Measurements from ENCODE around the gene SPATA3.

The SPATA3 gene

DNA sequence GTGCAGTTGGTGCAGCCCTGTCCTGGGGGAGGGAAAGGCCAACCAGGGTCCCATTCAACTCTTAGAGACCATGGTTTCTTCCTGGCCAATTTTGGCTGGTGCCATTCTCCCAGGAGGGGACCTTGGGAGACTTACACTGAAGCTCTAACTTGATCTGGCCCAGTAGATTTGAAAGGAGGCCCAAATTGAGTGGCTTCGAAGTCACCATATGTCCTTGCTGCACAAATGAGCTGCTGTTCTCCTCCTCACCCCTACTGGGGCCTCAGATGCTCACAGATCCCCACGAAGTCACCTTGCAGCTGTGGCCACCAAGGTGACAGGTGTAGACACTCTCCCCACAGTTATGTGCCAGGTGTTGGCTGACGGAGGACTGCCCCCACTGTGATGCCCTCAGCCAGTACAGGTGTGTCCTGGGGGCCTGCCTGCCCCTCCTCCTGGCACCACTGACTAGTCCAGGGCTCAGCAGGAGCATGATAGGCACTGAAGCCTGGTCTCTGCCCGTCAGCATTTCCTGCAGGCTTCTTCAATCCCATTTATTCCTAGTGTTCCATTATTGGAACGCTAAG is 36.7 kb downstream of the SPATA3 start:
- FAIRE-seq, result no peak

GRCh38 chr2:231033147-231034132 is 37.5 kb downstream of the SPATA3 start:
- FAIRE-seq, result no peak

- FAIRE-seq, result no peak
Measured at GRCh38 chr2:231034291-231034882, 38.5 kb downstream of the SPATA3 start.

DNA sequence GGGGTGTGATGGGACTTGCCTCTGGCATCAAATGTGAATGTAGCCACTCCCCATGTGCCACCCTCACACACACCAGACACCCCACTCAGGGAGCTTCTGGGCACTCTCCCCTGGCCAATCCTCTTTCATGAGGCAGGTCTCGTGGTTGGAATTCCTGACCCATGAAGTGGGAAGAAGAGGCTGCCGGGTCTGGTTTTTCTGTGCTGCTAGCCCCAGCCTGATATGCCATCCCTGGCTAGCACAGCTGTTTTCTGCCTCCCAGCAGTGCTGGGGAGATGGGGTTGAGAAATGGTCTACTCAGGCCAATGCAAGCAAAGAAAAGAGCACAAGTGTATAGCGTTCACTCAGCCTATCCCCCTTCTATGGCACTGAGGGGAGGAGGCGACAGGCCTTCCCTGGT is 40.2 kb downstream of the SPATA3 start:
- no peak for FAIRE-seq

DNA sequence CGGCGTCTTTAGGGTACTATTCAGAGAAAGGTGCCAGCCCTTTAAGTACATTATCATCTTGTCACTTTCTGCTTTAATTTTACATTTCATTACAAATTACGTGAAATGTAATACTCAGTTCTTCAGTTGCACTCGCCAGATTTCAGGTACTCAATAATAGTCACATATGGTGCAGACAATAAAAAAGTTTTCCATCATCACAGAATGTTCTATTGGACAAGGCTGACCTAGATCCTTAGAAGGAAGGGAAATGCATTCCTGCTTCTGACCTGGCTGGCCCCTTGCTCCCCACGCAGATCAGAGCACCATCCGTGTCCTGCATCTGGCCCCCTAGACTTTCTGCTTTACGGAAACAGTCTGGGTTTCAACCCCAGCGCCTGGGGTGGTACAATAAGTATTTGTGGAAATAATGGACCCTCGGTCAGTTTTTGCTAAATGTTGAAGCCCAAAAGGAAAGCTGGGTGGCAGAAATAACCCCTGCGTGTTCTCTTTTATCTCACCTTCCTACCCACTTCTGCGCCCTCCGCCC is 40.7 kb downstream of the SPATA3 start:
- FAIRE-seq, result no peak

- no peak for FAIRE-seq
Measured at GRCh38 chr2:231037202-231037730, 41.3 kb downstream of the SPATA3 start, which contains the start of gene C2orf72. Gene C2orf72, plus strand, starts transcription at chr2:231037523. Its CDS starts 43 bp downstream, at chr2:231037566.

DNA sequence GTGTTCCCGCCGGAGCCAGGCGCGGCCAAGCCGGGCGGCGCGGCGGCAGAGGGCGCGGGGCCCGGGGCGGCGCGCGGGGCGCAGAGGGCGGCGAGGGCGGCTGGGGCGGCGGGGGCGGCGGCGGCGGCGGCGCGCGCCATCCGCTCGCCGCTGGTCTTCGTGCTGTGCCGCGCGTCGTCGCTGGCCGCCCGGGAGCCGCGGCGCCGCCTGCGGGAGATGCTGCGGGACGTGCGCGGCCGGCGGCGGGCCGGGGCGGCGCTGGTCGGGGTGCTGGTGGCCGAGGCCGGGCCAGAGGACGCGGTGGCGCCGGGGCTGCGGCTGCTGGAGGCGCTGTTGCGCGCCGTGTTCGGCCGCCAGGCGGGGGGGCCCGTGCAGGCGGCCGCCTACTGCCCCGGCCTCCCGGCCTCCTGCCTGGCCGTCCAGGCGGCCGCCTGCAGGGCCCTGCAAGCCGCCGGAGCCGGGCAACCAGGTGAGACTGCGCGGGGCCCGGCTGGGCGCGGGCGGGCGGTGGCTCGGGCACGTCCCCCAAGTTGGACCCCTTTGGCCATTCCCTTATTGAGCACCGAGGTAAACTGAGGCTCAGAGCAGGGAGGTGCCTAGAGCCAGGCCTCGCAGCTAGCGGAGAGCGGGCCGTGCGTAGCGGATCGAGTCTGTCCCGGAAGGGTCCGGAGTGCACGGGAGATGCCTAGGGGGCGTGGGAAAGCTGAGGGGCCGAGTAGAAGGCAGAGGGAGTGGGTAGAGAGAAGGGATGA is 42.0 kb downstream of the SPATA3 start:
- no peak for FAIRE-seq

DNA sequence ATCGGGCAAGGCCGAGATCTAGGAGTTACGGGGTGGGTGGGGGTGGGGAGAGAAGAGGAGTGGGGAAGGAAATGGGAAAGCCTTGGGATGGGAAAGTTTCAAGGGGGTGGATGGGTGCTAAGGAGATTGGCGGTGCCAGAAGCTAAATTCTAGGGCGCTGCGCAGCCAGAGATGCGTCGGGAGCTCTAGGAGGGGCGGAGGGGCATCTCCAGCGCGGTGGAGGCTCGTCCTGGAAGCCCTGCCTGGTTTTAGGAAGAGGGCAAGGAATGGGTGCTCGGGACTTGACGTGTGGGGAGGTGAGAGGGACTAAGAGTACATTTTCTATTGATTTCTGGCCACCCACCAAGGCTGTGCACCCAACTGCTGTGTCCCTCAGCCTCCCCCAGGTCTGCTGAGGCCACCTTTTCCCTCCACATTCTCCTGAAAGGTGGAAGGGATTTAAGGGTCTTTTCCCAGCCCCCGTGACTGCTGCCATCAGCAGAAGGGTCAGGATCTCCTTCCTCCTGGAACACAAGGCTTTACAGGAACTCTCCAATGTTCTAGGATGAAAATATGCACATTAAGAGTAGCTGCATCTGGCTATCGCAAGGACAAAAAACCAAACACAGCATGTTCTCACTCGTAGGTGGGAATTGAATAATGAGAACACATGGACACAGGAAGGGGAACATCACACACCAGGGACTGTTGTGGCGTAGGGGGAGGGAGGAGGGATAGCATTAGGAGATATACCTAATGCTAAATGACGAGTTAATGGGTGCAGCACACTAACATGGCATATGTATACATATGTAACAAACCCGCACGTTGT is 42.8 kb downstream of the SPATA3 start:
- no peak for FAIRE-seq

DNA sequence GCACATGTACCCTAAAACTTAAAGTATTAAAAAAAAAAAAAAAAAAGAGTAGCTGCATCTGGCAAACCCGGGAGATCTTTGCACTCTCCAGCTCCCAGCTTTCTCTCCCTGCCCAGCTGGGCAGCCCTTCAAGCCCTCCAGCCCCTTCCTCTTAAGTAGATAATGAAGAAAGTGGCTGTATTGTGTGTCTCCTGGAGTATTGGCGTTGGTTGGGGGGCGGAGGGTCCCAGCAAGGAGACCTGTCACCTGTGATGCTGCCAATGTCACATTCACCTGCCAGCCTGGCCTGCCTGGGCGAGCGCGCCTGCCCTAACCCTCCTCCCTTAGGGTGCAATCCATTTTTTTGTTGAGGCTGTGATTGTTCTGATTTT is 43.4 kb downstream of the SPATA3 start:
- no peak for FAIRE-seq

GRCh38 chr2:231039821-231040364 is 44.0 kb downstream of the SPATA3 start:
- no peak for FAIRE-seq

DNA sequence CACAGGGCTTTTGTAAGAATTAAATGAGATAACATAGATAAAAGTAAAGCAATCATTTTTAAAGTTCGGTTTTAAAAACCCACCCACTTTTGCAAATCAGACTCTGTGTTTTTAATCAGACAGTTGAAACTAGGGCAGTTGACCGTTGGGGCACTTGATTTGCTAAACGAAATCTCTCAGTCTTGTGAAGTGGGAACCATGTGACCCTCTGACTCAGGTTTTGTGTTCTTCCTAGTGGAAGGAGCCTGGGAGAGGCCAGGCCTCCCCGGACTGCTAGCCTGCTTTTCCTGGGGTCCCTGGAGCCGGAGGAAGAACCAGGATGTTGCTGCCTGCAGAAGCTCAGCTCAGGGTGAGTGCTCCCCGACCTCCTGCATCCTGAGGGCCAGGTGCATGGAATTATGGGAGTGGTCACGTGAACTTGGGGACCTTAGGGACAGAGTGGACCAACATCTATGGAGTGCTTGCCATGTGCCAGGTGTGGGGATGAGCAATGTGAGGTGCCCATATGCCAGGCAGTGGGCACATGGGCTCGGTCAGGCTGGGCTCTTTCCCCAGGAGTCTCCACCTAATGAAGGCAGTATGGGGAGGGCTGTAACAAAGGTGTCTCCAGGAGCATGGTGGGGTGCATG is 45.3 kb downstream of the SPATA3 start:
- FAIRE-seq, result no peak

- no peak for FAIRE-seq
Measured at GRCh38 chr2:231043796-231044195, 47.9 kb downstream of the SPATA3 start.

GRCh38 chr2:231046916-231047273 is 51.0 kb downstream of the SPATA3 start:
- FAIRE-seq, result no peak

DNA sequence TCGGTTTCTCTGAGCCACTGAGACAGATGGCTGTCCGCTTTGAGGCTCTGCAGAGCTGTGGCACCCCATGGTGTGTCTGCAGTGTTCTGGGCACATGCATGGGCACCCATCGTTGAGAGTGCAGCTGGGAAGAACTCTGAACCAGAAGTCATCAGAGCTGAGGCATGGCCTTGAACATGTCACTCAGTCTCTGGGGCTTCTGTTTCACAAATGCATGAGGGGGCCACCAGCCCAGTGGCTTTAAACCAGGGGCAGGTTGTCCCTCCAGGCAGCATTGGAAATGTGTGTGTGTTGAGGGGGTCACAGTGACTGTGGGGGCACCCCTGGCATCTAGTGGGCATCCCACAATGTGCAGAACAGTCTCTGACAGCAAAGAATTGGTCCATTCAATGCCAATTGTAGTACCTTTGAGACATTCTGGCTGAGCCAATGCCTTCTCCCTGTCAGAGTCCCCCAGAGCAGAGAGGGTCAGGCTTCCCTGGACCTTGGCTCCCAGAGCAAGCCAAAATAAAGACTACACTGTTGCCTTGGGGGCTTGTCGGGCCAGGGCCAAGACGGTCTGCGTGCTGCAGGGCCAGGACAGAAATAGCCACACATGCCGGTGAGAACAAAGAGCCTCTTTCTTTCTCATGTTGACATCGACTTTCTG is 51.5 kb downstream of the SPATA3 start:
- no peak for FAIRE-seq

GRCh38 chr2:231047923-231048915 is 52.3 kb downstream of the SPATA3 start:
- FAIRE-seq, result no peak

DNA sequence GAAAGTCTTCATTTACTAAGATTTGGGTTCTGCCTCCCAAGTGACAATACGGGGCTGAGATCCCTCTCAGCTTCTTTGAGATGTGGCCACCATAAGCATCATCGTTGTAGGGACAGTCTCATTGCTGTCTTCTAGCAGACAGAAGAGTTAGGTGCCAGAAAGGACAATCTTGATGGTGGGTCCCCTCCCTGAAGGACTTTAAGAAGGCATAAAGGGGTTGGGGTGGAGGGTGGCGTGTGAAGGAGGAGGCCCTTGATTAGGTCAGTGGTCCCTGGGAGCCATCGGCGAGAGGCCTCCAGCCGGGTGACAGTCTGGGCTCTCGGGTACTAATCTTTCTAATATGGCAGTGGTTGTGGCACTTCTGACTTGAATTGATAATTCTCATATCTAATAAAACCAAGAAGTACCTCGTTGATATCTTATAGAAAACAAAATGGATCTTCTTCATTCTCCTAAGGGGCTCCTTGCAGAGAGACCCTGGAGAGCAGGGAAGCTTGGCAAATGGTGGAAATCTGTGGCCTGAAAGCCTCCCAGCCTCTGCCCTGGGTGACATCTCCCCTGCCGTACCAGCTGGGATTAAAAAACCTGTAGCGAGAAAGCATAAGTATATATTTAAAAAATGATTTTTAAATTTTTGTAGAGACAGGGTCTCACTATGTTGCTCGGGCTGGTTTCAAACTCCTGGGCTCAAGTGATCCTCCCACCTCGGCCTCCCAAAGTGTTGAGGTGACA is 53.5 kb downstream of the SPATA3 start:
- no peak for FAIRE-seq

- FAIRE-seq, result no peak
Measured at GRCh38 chr2:231050018-231050901, 54.3 kb downstream of the SPATA3 start.
